HepG2 (cell line): ENCODE measurements around the gene EPM2A. TPM values are rescaled to one million over a fixed set of nuclear protein-coding genes. Genes with fewer than 3 reads are reported as not detected.

Experiments used
- ATF1 ChIP-seq: IDR thresholded peaks from 2 replicates; pipeline ENCODE4 v1.6.1; 2016; ENCODE audit warnings: mild to moderate bottlenecking, control low read depth
- EHMT2 ChIP-seq: fragments of 200-600 bp; sonication (generic); IDR thresholded peaks from 2 replicates; pipeline ENCODE4 v1.7.0; 2017; ENCODE audit warnings: antibody characterized with exemption, low read depth, low read length, borderline replicate concordance
- HMGA1 ChIP-seq: sonication (generic); formaldehyde crosslinking; conservative IDR thresholded peaks from 2 replicates; pipeline ENCODE4 v1.4.0; 2020; ENCODE audit warnings: missing genetic modification reagents
- HOXA3 ChIP-seq: sonication (generic); formaldehyde crosslinking; IDR thresholded peaks from 2 replicates; pipeline ENCODE4 v1.5.0; 2020; ENCODE audit warnings: missing genetic modification reagents
- KDM2A ChIP-seq: sonication (generic); formaldehyde crosslinking; IDR thresholded peaks from 2 replicates; pipeline ENCODE4 v1.4.0; 2020; ENCODE audit warnings: low read depth, missing genetic modification reagents, borderline replicate concordance
- MEF2D ChIP-seq: sonication (generic); formaldehyde crosslinking; IDR thresholded peaks from 2 replicates; pipeline ENCODE4 v1.5.1; 2020; ENCODE audit warnings: mild to moderate bottlenecking, missing genetic modification reagents
- MEIS1 ChIP-seq: sonication (generic); formaldehyde crosslinking; IDR thresholded peaks from 2 replicates; pipeline ENCODE4 v1.9.0; 2021; ENCODE audit warnings: mild to moderate bottlenecking, missing genetic modification reagents, moderate library complexity, borderline replicate concordance
- NFKB2 ChIP-seq: sonication (generic); formaldehyde crosslinking; IDR thresholded peaks from 2 replicates; pipeline ENCODE4 v1.4.0; 2020; ENCODE audit warnings: missing genetic modification reagents, borderline replicate concordance
- NR0B2 ChIP-seq: sonication (generic); formaldehyde crosslinking; IDR thresholded peaks from 2 replicates; pipeline ENCODE4 v1.4.0; 2020; ENCODE audit warnings: mild to moderate bottlenecking, missing genetic modification reagents
- RAD51 ChIP-seq: fragments of 450-650 bp; IDR thresholded peaks from 2 replicates; pipeline ENCODE4 v1.6.1; 2016; ENCODE audit warnings: borderline replicate concordance
- TOPORS ChIP-seq: sonication (generic); formaldehyde crosslinking; IDR thresholded peaks from 2 replicates; pipeline ENCODE4 v1.8.0; 2023; ENCODE audit warnings: mild to moderate bottlenecking, missing genetic modification reagents
- ZC3H13 ChIP-seq: sonication (generic); formaldehyde crosslinking; IDR thresholded peaks from 2 replicates; pipeline ENCODE4 v1.8.1; 2023; ENCODE audit warnings: mild to moderate bottlenecking, missing genetic modification reagents, moderate library complexity
- ZFP82 ChIP-seq: sonication (generic); formaldehyde crosslinking; IDR thresholded peaks from 2 replicates; pipeline ENCODE4 v1.5.1; 2020; ENCODE audit warnings: mild to moderate bottlenecking, missing genetic modification reagents, borderline replicate concordance
- ZNF136 ChIP-seq: sonication (generic); formaldehyde crosslinking; IDR thresholded peaks from 2 replicates; pipeline ENCODE4 v1.8.1; 2022; ENCODE audit warnings: low read depth, mild to moderate bottlenecking, moderate library complexity, missing genetic modification reagents
- ZNF350 ChIP-seq: sonication (generic); formaldehyde crosslinking; IDR thresholded peaks from 2 replicates; pipeline ENCODE4 v1.4.0; 2020; ENCODE audit warnings: mild to moderate bottlenecking, low read depth, missing genetic modification reagents, borderline replicate concordance
- ZNF562 ChIP-seq: sonication (generic); formaldehyde crosslinking; IDR thresholded peaks from 2 replicates; pipeline ENCODE4 v1.8.0; 2022; ENCODE audit warnings: missing genetic modification reagents, borderline replicate concordance
- ZNF597 ChIP-seq: sonication (generic); formaldehyde crosslinking; IDR thresholded peaks from 2 replicates; pipeline ENCODE4 v1.5.0; 2020; ENCODE audit warnings: missing genetic modification reagents
- ZNF724P ChIP-seq: sonication (generic); formaldehyde crosslinking; IDR thresholded peaks from 2 replicates; pipeline ENCODE4 v1.8.0; 2022; ENCODE audit warnings: missing genetic modification reagents, borderline replicate concordance
- ZNF768 ChIP-seq: sonication (generic); formaldehyde crosslinking; IDR thresholded peaks from 2 replicates; pipeline ENCODE4 v1.4.0; 2020; ENCODE audit warnings: missing genetic modification reagents
- ZNF770 ChIP-seq: sonication (generic); formaldehyde crosslinking; IDR thresholded peaks from 2 replicates; pipeline ENCODE4 v1.5.0; 2020; ENCODE audit warnings: mild to moderate bottlenecking, missing genetic modification reagents
- polyA plus RNA-seq, 8 experiments: library from polyadenylated mRNA; depleted of rRNA in 3 of 8; stranded (reverse) in 7 of 8; unstranded in 1 of 8; fragments of >200 nt; fragmentation: Illumina TruSeq in 4 of 8; extraction: Trizol in 4 of 8; gene quantifications; 2 replicates each; pipeline versions ENCODE4 v1.2.1 to v1.2.3, GENCODE V29; 2011 to 2016; ENCODE audit warnings: low read depth in 4 of 8, missing spikeins in 1 of 8, mixed read lengths in 1 of 8; ENCODE audit not compliant: insufficient read depth in 1 of 8
- total RNA-seq, 5 experiments: library from RNA; depleted of rRNA; stranded (reverse); fragments of >200 nt; fragmentation: Illumina TruSeq; extraction: Trizol; gene quantifications; 2 replicates each; pipeline ENCODE4 v1.2.3, GENCODE V29; 2016; ENCODE audit warnings: low read depth in 1 of 5

The EPM2A gene
- total and polyA plus RNA-seq, 2 of the 13 experiments (the other 11 are each of a cell fraction or from before 2014, with no cell fraction given): 4.6 to 9.2 TPM

DNA sequence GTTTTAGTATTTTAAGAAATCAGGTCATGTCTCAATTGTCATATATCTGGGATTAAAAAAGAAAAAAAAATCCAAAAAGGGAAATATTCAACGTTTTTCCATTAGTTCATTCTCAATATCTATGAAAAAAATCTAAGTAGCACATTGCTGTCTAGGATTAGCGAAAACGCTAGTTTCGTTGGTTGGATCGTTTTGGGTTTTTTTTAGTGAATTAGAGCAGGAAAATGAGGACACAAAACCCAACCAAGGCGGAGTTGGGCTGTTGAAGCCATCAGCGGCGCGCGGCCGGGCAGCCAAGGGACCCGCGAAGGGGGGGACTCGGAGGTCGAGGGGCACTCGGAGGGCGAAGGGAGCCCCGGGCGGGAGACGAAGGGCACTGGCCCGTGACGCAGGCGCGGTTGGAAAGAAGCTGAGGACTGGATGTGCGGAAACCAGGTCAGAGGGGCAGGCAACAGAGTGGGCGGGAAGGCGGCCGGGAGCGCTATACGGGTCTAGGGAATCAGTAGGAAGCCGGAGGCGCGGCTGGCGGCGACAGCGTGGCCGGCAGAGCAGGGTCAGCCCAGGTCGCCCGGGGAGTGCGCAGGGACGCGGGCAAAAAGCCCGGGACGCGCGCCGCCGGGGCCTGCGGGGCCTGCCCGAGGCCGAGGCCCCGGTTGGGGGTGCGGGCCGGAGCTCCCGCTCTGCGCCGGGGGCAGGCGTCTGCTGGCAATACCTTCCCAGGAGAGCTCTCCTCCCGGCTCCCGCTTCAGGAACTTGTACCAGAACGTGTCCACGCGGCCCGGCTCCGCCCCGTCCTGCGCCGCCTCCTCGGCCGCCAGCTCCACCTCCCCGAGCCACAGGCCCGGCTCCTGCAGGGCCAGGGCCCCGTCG, 599 bp downstream of the EPM2A start (continued):
- no peak; the same call in 1 of the 2 replicates for TF ChIP-seq ZNF768 (CRISPR knock-in tag)
- TF ChIP-seq ZNF350: peak; percentile 76
- no peak; the same call in 1 of the 2 replicates for TF ChIP-seq ZFP82
- TF ChIP-seq ZNF724P: peak; percentile 77
- TF ChIP-seq NR0B2 (CRISPR knock-in tag): 0 out of 2 replicates have a peak, but pooled peaks have one; percentile 70
- no peak for TF ChIP-seq MEIS1
- no peak for TF ChIP-seq TOPORS (CRISPR knock-in tag)
- peak; percentile 93 for TF ChIP-seq NFKB2
- TF ChIP-seq HMGA1 (CRISPR knock-in tag): no peak
- no peak for TF ChIP-seq ZNF562 (CRISPR knock-in tag)
- peak; percentile 96 for TF ChIP-seq KDM2A
- peak; percentile 52; the same call in 1 of the 2 replicates for TF ChIP-seq ZNF770 (CRISPR knock-in tag)
- TF ChIP-seq ATF1 (CRISPR knock-in tag): peak; percentile 71
- TF ChIP-seq ZC3H13 (CRISPR knock-in tag): peak; percentile 90; the same call in 1 of the 2 replicates
- TF ChIP-seq MEF2D (CRISPR knock-in tag): no peak; the same call in 1 of the 2 replicates
- peak; percentile 96; the same call in 1 of the 2 replicates for TF ChIP-seq ZNF136 (CRISPR knock-in tag)
- TF ChIP-seq HOXA3: peak; percentile 86
- TF ChIP-seq RAD51: no peak
- TF ChIP-seq EHMT2: no peak
- TF ChIP-seq ZNF597 (CRISPR knock-in tag): no peak
